BJ (cell line): Measurements from ENCODE around the gene MREG. TPM values are rescaled to one million over a fixed set of nuclear protein-coding genes. Genes with fewer than 3 reads are reported as not detected.
"Not testable (repeated sequence)": the region's sequence is repeated elsewhere in the genome, so short reads cannot be mapped to it uniquely, and the experiment has no call there.

Experiments
- CTCF ChIA-PET: fragments of 350-600 bp; formaldehyde crosslinking; extraction: SDS; loops from one replicate; lab custom pipeline; 2021; ENCODE audit warnings: antibody characterized with exemption, inconsistent platforms; lab: Yijun Ruan, JAX
- POLR2A ChIA-PET: fragments of 300-600 bp; sonication (Branson Sonifier 250); formaldehyde crosslinking; extraction: SDS; loops from one replicate; lab custom pipeline; 2021; ENCODE audit warnings: antibody characterized with exemption; lab: Charles Lee
- DNase-seq: peaks from one replicate; pipeline ENCODE4 v3.0.0-alpha.2; 2011; ENCODE audit warnings: low read depth
- H3K27me3 ChIP-seq: 2 replicates; pipeline ENCODE4 v1.6.0; 2011; ENCODE audit warnings: low read length; ENCODE audit not compliant: control insufficient read depth, insufficient read depth
- H3K36me3 ChIP-seq: 2 replicates; pipeline ENCODE4 v1.5.1; 2011; ENCODE audit warnings: low read length; ENCODE audit not compliant: control insufficient read depth, insufficient read depth
- H3K4me3 ChIP-seq: 2 replicates; pipeline ENCODE4 v1.5.1; 2011; ENCODE audit warnings: low read depth, mild to moderate bottlenecking, control low read depth, low read length
- CTCF ChIP-seq: IDR thresholded peaks from 2 replicates; pipeline ENCODE4 v1.5.1; 2011; ENCODE audit warnings: low read depth, mild to moderate bottlenecking, control low read depth, inconsistent platforms, low read length, moderate library complexity; ENCODE audit not compliant: insufficient read depth
- polyA plus RNA-seq: library from polyadenylated mRNA; depleted of rRNA; stranded (reverse); fragments of >200 nt; gene quantifications from 2 replicates; pipeline ENCODE4 v1.2.3, GENCODE V29; 2011

The MREG gene
- polyA plus RNA-seq, 1 experiment, result 1.1 TPM

- no peaks in the 10 kb centered on the region for H3K36me3 ChIP-seq
- DNase-seq, result no peak
- ChIA-PET POLR2A (interaction anchor here (0.6 kb wide), 1 partner anchor 11 kb away, joined by 5 read pairs; no protein-coding TSS in a partner anchor), CTCF (no interaction called here)
- H3K27me3 ChIP-seq, result no peaks in the 10 kb centered on the region
- no peak for TF ChIP-seq CTCF
- H3K4me3 ChIP-seq, result no peak overlapping the region
Observed at GRCh38 chr2:215979620-215980019, 33.7 kb downstream of the MREG start.

- Histone ChIP-seq H3K4me3 (no peak overlapping the region), H3K27me3 (no peaks in the 10 kb centered on the region), H3K36me3 (no peaks in the 10 kb centered on the region)
- no peak for TF ChIP-seq CTCF
- POLR2A ChIA-PET, result no interaction called here
- no peak for DNase-seq
- CTCF ChIA-PET, result interaction anchor here (1.1 kb wide), 1 partner anchor 38 kb away, joined by 4 read pairs; no protein-coding TSS in a partner anchor
Observed at GRCh38 chr2:215974700-215975429, 38.5 kb downstream of the MREG start.

GRCh38 chr2:215973954-215974699, 39.2 kb downstream of the MREG start:
- DNase-seq, result no peak
- no peak for TF ChIP-seq CTCF
- ChIA-PET CTCF (no interaction called here), POLR2A (no interaction called here)
- no peaks in the 10 kb centered on the region for H3K36me3 ChIP-seq
- no peaks in the 10 kb centered on the region for H3K27me3 ChIP-seq
- H3K4me3 ChIP-seq, result no peak overlapping the region

- Histone ChIP-seq H3K27me3 (no peaks in the 10 kb centered on the region), H3K4me3 (no peak overlapping the region), H3K36me3 (no peaks in the 10 kb centered on the region)
- ChIA-PET CTCF (no interaction called here), POLR2A (no interaction called here)
- DNase-seq, result no peak
- no peak for TF ChIP-seq CTCF
Observed at GRCh38 chr2:215973145-215973792, 40.1 kb downstream of the MREG start.

GRCh38 chr2:215971671-215972070, 41.7 kb downstream of the MREG start:
- no peaks in the 10 kb centered on the region for H3K27me3 ChIP-seq
- TF ChIP-seq CTCF, result no peak
- DNase-seq, result no peak
- POLR2A ChIA-PET, result no interaction called here
- no peak overlapping the region for H3K4me3 ChIP-seq
- CTCF ChIA-PET, result no interaction called here
- H3K36me3 ChIP-seq, result no peaks in the 10 kb centered on the region

- POLR2A ChIA-PET, CTCF ChIA-PET, DNase-seq: not testable (repeated sequence)
Observed at GRCh38 chr2:215970894-215971293, 42.5 kb downstream of the MREG start.

More at GRCh38 chr2:215970894-215971293, 42.5 kb downstream of the MREG start:
- not testable (repeated sequence) for H3K36me3 ChIP-seq, H3K4me3 ChIP-seq, H3K27me3 ChIP-seq
